ENCODE data around the gene JCAD.

DNA sequence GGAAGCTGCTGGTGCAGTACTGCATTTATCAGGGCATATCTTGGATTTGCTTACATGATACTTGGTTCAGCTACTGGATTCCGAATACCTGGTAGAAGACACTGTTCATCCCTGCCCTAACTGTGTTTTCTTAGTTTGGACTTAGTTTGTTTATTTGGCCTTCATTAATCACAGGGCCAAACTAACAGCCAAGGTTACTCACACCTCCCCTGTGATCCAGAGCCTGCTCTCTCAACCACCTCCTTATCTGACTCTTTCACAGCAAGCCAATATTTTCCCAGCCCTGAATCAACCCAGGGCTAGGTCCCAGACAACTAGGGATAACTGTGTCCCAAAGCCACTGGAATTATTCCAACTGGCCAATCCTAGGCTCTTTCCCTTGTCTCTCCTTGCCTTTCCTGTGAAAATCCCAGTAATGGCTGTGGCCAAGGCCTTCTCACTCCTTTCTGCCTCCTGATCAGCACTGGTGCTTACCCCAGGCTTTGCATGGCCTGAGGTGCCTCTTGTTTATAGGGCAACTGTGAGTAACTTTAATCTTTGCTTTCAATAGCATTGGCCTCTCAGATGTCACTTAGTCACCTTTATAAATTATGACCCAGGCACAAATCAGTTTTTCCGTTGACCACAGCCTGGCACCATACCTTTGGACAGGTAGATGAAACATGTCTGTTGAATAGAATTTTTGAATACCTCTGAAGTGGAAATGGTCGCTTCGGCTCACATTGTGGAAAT, 9.3 kb upstream of the JCAD start:
- TF ChIP-seq EZH2 (IDR thresholded peaks at IDR 0.05; ENCODE audit: borderline replicate concordance, insufficient read depth, low read length, poor library complexity, severe bottlenecking) (no peak), TAF1 (IDR thresholded peaks at IDR 0.05; ENCODE audit: low read depth) (no peak), EP300 (conservative IDR thresholded peaks at IDR 0.05; ENCODE audit: poor library complexity, severe bottlenecking) (no peak), POLR2AphosphoS5 (IDR thresholded peaks at IDR 0.05) (no peak), RAD21 (conservative IDR thresholded peaks at IDR 0.05) (no peak), MXI1 (conservative IDR thresholded peaks at IDR 0.05; ENCODE audit: poor library complexity, severe bottlenecking) (no peak)
- TF ChIP-seq, protein P1, sequence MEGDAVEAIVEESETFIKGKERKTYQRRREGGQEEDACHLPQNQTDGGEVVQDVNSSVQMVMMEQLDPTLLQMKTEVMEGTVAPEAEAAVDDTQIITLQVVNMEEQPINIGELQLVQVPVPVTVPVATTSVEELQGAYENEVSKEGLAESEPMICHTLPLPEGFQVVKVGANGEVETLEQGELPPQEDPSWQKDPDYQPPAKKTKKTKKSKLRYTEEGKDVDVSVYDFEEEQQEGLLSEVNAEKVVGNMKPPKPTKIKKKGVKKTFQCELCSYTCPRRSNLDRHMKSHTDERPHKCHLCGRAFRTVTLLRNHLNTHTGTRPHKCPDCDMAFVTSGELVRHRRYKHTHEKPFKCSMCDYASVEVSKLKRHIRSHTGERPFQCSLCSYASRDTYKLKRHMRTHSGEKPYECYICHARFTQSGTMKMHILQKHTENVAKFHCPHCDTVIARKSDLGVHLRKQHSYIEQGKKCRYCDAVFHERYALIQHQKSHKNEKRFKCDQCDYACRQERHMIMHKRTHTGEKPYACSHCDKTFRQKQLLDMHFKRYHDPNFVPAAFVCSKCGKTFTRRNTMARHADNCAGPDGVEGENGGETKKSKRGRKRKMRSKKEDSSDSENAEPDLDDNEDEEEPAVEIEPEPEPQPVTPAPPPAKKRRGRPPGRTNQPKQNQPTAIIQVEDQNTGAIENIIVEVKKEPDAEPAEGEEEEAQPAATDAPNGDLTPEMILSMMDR (IDR thresholded peaks at IDR 0.05; ENCODE audit: poor library complexity, severe bottlenecking): no peak
- TF ChIP-seq, protein P2, sequence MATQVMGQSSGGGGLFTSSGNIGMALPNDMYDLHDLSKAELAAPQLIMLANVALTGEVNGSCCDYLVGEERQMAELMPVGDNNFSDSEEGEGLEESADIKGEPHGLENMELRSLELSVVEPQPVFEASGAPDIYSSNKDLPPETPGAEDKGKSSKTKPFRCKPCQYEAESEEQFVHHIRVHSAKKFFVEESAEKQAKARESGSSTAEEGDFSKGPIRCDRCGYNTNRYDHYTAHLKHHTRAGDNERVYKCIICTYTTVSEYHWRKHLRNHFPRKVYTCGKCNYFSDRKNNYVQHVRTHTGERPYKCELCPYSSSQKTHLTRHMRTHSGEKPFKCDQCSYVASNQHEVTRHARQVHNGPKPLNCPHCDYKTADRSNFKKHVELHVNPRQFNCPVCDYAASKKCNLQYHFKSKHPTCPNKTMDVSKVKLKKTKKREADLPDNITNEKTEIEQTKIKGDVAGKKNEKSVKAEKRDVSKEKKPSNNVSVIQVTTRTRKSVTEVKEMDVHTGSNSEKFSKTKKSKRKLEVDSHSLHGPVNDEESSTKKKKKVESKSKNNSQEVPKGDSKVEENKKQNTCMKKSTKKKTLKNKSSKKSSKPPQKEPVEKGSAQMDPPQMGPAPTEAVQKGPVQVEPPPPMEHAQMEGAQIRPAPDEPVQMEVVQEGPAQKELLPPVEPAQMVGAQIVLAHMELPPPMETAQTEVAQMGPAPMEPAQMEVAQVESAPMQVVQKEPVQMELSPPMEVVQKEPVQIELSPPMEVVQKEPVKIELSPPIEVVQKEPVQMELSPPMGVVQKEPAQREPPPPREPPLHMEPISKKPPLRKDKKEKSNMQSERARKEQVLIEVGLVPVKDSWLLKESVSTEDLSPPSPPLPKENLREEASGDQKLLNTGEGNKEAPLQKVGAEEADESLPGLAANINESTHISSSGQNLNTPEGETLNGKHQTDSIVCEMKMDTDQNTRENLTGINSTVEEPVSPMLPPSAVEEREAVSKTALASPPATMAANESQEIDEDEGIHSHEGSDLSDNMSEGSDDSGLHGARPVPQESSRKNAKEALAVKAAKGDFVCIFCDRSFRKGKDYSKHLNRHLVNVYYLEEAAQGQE (IDR thresholded peaks at IDR 0.05; ENCODE audit: borderline replicate concordance): no peak
